Muscle of leg (tissue), 11 donors: Measurements from ENCODE around the gene FST. TPM values are rescaled to one million over a fixed set of nuclear protein-coding genes. Genes with fewer than 3 reads are reported as not detected.

Experiments
- DNase-seq: peaks from one replicate; pipeline ENCODE4 v3.0.0; 2013
- H3K27ac ChIP-seq: one replicate; pipeline ENCODE4 v1.5.1; 2013; ENCODE audit warnings: mild to moderate bottlenecking, low read length, control low read depth
- H3K27me3 ChIP-seq: one replicate; pipeline ENCODE4 v1.6.1; 2013; ENCODE audit warnings: low read length; ENCODE audit not compliant: control insufficient read depth, insufficient read depth
- H3K36me3 ChIP-seq: one replicate; pipeline ENCODE4 v1.6.1; 2013; ENCODE audit warnings: low read length; ENCODE audit not compliant: control insufficient read depth, insufficient read depth
- H3K4me1 ChIP-seq: one replicate; pipeline ENCODE4 v1.6.1; 2013; ENCODE audit warnings: low read length; ENCODE audit not compliant: control insufficient read depth, insufficient read depth
- H3K4me3 ChIP-seq: one replicate; pipeline ENCODE4 v1.5.1; 2013; ENCODE audit warnings: low read length, control low read depth
- H3K9me3 ChIP-seq: replicated peaks from 2 replicates; pipeline ENCODE4 v1.6.1; 2013; ENCODE audit warnings: low read depth, low read length; ENCODE audit not compliant: control insufficient read depth
- WGBS: methylation state at CpG from one replicate; pipeline ENCODE4 v1.1.5; 2013; ENCODE audit warnings: missing lambda C conversion rate; ENCODE audit not compliant: insufficient coverage; 5-methylcytosine and 5-hydroxymethylcytosine counted together
- polyA plus RNA-seq, 8 donors: library from polyadenylated mRNA; unstranded; fragments of 120-200 nt; gene quantifications; one replicate each; pipeline versions ENCODE4 v1.2.1 to v1.2.3, GENCODE V29; 2013; ENCODE audit warnings: inconsistent platforms in 1 of 8, low replicate concordance in 1 of 8; ENCODE audit not compliant: insufficient read length in 8 of 8, insufficient read depth in 1 of 8
- total RNA-seq: library from RNA; stranded (reverse); fragments of 120-200 nt; gene quantifications from one replicate; pipeline ENCODE4 v1.2.4, GENCODE V29; 2013

Gene FST
- total and polyA plus RNA-seq, 9 donors = 19.6 to 53.8 (median 33.9) TPM

DNA sequence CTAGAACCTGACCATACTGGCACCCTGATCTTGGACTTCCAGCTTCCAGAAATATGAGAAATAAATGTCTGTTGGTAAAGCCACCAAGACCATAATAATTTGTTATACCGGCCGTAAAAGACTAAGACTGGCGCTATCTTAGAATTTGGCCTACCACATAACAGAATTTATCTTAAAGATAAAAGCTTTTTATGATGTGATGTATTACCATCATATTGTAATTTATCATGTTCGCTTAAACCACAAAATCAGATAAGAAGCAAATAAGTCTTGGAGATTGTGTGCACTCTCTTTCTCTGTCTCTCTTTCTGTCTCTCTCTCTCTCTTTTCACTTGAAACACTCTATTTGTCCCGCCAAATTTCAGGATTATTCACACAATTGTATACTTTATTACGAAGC is 35.6 kb downstream of the FST start:
- DNase-seq = no peak
- Histone ChIP-seq H3K27me3 (no peaks in the 10 kb centered on the region), H3K27ac (no peak overlapping the region), H3K36me3 (no peaks in the 10 kb centered on the region), H3K4me3 (no peak overlapping the region), H3K4me1 (no peaks in the 10 kb centered on the region), H3K9me3 (no peaks in the 10 kb centered on the region)
- WGBS = no CpG with 5 or more reads among the region's 6 CpGs

DNA sequence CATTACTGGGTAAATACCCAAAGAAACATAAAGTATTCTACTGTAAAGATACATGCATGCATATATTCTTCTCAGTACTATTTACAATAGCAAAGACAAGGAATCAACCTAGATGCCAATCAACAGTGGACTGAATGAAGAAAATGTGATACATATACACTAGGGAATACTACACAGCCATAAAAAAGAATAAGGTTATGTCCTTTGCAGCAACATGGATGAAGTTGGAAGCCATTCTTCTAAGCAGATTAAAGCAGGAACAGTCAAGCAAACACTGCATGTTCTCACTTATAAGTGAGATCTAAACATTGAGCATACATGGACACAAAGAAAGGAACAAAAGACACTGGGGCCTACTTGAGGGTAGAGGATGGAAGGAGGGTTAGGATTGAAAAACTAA is 40.4 kb downstream of the FST start:
- no peaks in the 10 kb centered on the region for H3K27me3 ChIP-seq
- H3K36me3 ChIP-seq = no peaks in the 10 kb centered on the region
- H3K4me1 ChIP-seq = no peaks in the 10 kb centered on the region
- no peak overlapping the region for H3K4me3 ChIP-seq
- no peak for DNase-seq
- H3K9me3 ChIP-seq = peaks cover 5% of the 10 kb centered on the region
- H3K27ac ChIP-seq = no peak overlapping the region

Other genes with a start within 250 kb of the FST start
- 192 TPM for gene NDUFS4, start 80.0 kb downstream of the FST start, total RNA-seq
- gene NDUFS4, start 80.0 kb downstream of the FST start, polyA plus RNA-seq = 100 to 1,000 TPM; 100 to 150 (median 108) TPM